Type B pancreatic cell (in vitro differentiated cells): Measurements from ENCODE around the gene COL15A1. TPM values are rescaled to one million over a fixed set of nuclear protein-coding genes. Genes with fewer than 3 reads are reported as not detected.
A peak's percentile ranks its signal among the peaks of the same experiment; 100 is the strongest.

Experiments
- DNase-seq: peaks from one replicate; pipeline ENCODE4 v3.0.0; 2021; ENCODE audit warnings: mixed read lengths; ENCODE audit not compliant: unreplicated experiment; ENCODE audit errors: extremely low spot score
- H3K27ac Mint-ChIP-seq: 2 replicates; pipeline ENCODE4 v1.8.0; 2021; ENCODE audit warnings: mild to moderate bottlenecking, mixed read lengths
- H3K27me3 Mint-ChIP-seq: 2 replicates; pipeline ENCODE4 v1.8.0; 2021; ENCODE audit warnings: mixed read lengths
- H3K36me3 Mint-ChIP-seq: 2 replicates; pipeline ENCODE4 v1.8.0; 2021; ENCODE audit warnings: mixed read lengths
- H3K4me1 Mint-ChIP-seq: one replicate; pipeline ENCODE4 v1.8.0; 2021; ENCODE audit warnings: mixed read lengths; ENCODE audit not compliant: unreplicated experiment
- H3K4me3 Mint-ChIP-seq: 2 replicates; pipeline ENCODE4 v1.8.0; 2021; ENCODE audit warnings: mild to moderate bottlenecking, mixed read lengths
- H3K9me3 Mint-ChIP-seq: 2 replicates; pipeline ENCODE4 v1.8.0; 2021; ENCODE audit warnings: mixed read lengths
- total RNA-seq: library from RNA; stranded (reverse); gene quantifications from 2 replicates; pipeline ENCODE4 v1.2.1, GENCODE V29; 2021; ENCODE audit warnings: low replicate concordance
- TF ChIP-seq, protein P1 (sequence below): fragments of 200-600 bp; sonication (generic); conservative IDR thresholded peaks from 2 replicates; pipeline ENCODE4 v1.5.0; 2021; ENCODE audit warnings: antibody characterized with exemption, mild to moderate bottlenecking

The COL15A1 gene
- total RNA-seq, 1 donor from 2014 or later = 0.68 TPM

DNA sequence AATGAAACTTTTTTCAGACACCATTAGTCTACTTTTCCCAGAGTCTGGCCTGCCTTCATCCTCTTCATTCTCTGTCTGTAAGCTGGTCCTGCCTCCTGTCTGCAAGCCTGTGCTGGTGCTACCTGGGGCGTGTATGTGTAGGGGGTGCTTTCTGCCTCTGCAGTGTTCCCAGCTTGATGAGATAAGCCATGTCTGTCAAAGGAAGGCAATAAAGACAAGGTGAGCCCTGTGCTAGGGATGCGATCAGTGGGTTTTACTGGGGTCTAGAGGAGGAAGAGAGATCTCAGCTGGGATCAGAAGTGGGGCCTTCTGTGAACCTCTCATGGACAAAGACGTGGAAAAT is 83.2 kb downstream of the COL15A1 start:
- Mint-ChIP-seq H3K4me1 (peaks cover 6% of the 10 kb centered on the region), H3K36me3 (no peaks in the 10 kb centered on the region), H3K9me3 (peaks cover 4% of the 10 kb centered on the region), H3K27ac (no peak overlapping the region), H3K27me3 (peaks cover 6% of the 10 kb centered on the region), H3K4me3 (no peak overlapping the region)
- DNase-seq = no peak
- TF ChIP-seq, protein P1, sequence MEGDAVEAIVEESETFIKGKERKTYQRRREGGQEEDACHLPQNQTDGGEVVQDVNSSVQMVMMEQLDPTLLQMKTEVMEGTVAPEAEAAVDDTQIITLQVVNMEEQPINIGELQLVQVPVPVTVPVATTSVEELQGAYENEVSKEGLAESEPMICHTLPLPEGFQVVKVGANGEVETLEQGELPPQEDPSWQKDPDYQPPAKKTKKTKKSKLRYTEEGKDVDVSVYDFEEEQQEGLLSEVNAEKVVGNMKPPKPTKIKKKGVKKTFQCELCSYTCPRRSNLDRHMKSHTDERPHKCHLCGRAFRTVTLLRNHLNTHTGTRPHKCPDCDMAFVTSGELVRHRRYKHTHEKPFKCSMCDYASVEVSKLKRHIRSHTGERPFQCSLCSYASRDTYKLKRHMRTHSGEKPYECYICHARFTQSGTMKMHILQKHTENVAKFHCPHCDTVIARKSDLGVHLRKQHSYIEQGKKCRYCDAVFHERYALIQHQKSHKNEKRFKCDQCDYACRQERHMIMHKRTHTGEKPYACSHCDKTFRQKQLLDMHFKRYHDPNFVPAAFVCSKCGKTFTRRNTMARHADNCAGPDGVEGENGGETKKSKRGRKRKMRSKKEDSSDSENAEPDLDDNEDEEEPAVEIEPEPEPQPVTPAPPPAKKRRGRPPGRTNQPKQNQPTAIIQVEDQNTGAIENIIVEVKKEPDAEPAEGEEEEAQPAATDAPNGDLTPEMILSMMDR = no peak

DNA sequence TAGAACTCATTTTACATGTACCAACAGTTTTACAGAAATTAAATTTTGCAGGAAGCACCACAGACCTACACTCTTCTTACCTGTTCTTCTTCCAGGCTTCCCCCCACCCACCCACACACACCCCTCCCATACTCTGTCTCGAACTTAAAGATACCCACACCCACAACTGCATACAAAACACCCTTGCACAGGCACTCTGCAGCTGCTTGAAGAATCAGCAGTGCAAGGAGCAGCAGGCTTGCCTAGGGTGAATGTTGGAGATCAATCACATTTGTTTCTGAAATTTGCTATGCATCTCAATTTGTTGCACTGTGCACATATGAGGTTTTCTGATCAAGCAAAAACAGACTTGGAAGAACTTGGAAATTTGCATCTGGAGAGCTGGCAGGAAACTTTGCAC is 83.7 kb downstream of the COL15A1 start:
- peaks cover 4% of the 10 kb centered on the region for H3K9me3 Mint-ChIP-seq
- no peak for DNase-seq
- H3K27ac Mint-ChIP-seq = no peak overlapping the region
- TF ChIP-seq, protein P1 = no peak
- H3K4me3 Mint-ChIP-seq = no peak overlapping the region
- no peaks in the 10 kb centered on the region for H3K36me3 Mint-ChIP-seq
- H3K27me3 Mint-ChIP-seq = peaks cover 5% of the 10 kb centered on the region
- peaks cover 6% of the 10 kb centered on the region for H3K4me1 Mint-ChIP-seq

DNA sequence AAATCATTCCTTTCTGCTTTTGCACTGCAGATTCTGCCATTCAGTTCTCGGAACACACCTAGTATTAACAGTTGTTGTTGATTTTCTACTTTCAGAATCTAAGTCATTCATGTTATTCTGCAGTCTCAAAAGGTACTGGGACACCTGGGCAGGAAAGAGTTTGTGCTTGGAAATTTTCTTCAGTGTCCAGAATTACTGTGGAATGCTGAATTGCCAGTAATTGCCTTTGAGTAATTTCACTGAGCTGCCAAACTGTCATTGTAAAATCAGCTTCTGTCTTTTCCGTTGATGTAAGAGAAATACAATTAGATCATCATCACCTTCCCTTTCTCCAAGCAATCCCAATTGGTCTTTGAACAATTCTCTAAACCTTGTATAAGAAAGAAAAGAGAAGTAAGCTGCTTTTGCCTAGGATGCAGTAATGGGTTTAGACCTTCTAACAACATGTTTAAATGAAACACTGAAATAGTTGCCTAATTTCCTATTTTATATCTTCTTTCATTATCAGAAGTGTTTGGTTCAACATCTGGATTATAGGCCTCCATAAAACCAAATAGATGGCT is 85.5 kb downstream of the COL15A1 start:
- H3K27ac Mint-ChIP-seq = peak overlapping the region; percentile 53
- TF ChIP-seq, protein P1 = no peak
- H3K27me3 Mint-ChIP-seq = peaks cover 3% of the 10 kb centered on the region
- H3K9me3 Mint-ChIP-seq = peaks cover 4% of the 10 kb centered on the region
- H3K4me1 Mint-ChIP-seq = peaks cover 6% of the 10 kb centered on the region
- no peak for DNase-seq
- H3K36me3 Mint-ChIP-seq = no peaks in the 10 kb centered on the region
- H3K4me3 Mint-ChIP-seq = peak overlapping the region; percentile 28

DNA sequence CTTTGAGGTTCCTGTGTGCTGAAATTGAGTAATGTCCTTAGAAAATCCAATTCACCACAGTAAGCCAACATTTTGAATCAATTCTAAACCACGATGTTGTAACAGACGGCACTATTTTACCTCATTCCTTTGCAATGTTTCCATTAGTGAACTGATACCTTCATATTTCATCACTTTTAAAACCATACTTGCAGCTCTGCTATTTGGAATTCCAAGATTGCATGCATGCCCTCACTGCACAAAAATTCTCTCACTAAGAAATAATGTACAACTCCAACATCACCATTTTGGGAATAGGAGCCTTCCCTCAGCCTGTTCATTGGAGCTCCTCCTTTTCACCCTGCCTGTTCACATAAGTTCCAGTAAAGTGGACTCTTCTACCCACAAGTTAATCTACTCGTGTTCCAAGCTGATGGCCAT is 86.4 kb downstream of the COL15A1 start:
- Mint-ChIP-seq H3K27me3 (peaks cover 3% of the 10 kb centered on the region), H3K4me1 (peaks cover 6% of the 10 kb centered on the region), H3K27ac (peak overlapping the region; percentile 79), H3K36me3 (no peaks in the 10 kb centered on the region), H3K9me3 (peaks cover 4% of the 10 kb centered on the region), H3K4me3 (peak overlapping the region; percentile 56)
- TF ChIP-seq, protein P1 = no peak
- no peak for DNase-seq

DNA sequence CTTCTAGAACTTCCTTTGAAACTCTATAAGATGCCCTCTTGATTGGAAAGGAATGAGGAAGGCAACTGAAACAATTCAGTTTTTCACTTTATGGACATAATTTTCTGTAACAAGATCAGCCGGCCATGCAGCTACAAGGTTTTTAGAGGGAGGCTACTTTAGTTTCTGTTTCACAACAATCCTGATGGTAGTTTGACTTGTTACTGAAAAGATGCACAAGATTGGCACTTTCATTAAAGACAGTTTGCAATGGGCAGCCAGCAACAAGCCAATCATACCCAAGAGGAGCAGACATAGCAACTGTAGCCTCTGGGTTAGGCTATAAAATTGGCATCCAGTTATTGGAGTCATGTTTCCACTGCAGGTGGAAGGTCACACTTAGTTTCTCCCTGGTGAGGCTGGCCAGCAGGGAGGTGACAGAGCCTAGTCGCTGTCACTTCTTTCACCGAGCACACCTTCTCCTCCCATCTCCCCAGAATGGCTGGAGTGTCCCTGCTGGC is 87.0 kb downstream of the COL15A1 start:
- Mint-ChIP-seq H3K9me3 (peaks cover 4% of the 10 kb centered on the region), H3K27ac (peak overlapping the region; percentile 79), H3K36me3 (no peaks in the 10 kb centered on the region), H3K27me3 (peaks cover 7% of the 10 kb centered on the region), H3K4me3 (no peak overlapping the region), H3K4me1 (peaks cover 6% of the 10 kb centered on the region)
- no peak for DNase-seq
- TF ChIP-seq, protein P1 = no peak

DNA sequence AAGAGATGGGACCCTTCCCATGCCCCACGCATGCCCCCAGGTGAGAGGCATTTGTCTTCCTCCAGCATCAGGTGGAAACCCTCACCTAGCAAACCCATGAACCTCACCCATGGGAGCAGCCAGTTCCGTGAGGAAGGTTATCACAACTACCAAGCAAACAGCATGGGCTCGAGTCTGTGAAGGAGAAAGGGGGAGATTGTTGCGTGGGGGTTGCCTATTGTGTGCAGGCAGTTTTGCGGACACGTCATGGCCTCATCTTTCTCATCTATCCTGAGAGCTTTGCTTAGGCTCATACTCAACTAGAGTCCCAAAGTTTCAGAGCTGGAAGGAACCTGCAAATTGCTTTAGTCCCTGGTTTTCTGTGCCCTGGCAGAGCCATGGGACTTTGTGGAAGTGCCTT is 87.6 kb downstream of the COL15A1 start:
- Mint-ChIP-seq H3K27me3 (peaks cover 10% of the 10 kb centered on the region), H3K27ac (no peak overlapping the region), H3K4me3 (no peak overlapping the region), H3K9me3 (peaks cover 4% of the 10 kb centered on the region), H3K4me1 (peaks cover 6% of the 10 kb centered on the region), H3K36me3 (no peaks in the 10 kb centered on the region)
- no peak for DNase-seq
- TF ChIP-seq, protein P1 = no peak
